NB4 (cell line): Measurements from ENCODE around the gene NTNG2.

Experiments
- DNase-seq: peaks from one replicate; pipeline ENCODE4 v3.0.0; 2010; ENCODE audit warnings: low read depth
- H3K4me3 ChIP-seq: one replicate; pipeline ENCODE4 v1.5.1; 2011; ENCODE audit warnings: mild to moderate bottlenecking, low read depth, low read length, moderate library complexity
- CTCF ChIP-seq: IDR thresholded peaks from one replicate; pipeline ENCODE4 v1.5.1; 2012; ENCODE audit warnings: low read depth, low read length
- MAX ChIP-seq: IDR thresholded peaks from 2 replicates; pipeline ENCODE4 v1.6.1; 2011; ENCODE audit warnings: low read depth, low read length
- MYC ChIP-seq: IDR thresholded peaks from 2 replicates; pipeline ENCODE4 v1.6.1; 2011; ENCODE audit warnings: low read depth, low read length
- POLR2A ChIP-seq: IDR thresholded peaks from 2 replicates; pipeline ENCODE4 v1.6.1; 2011; ENCODE audit warnings: mild to moderate bottlenecking; ENCODE audit not compliant: insufficient read length; ENCODE audit errors: extremely low read depth

Gene NTNG2

DNA sequence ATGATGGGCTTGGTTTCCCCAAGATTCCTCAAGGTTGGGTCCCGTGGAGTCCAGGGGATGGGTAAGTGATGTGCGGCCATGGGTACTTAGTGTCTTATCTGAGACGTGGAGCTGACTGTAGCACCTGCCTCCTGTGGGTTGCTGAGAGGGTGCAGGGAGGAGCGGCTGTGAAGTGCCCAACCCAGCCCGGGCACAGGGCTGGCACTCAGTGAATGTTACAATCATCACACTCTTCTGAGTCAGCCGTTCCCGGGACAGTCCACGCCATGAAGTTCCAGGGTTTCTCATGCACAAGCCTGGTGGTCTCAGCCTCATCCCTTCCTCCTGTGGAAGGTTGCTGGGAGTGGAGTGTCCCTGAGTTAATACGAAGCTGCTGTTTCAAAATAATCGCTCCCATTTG, 29.1 kb downstream of the NTNG2 start:
- DNase-seq, result no peak
- TF ChIP-seq MAX (no peak), POLR2A (no peak), MYC (no peak), CTCF (no peak)
- no peak overlapping the region for H3K4me3 ChIP-seq

- TF ChIP-seq MYC, result no peak
- no peak overlapping the region for H3K4me3 ChIP-seq
- DNase-seq, result no peak
These were observed 30.9 kb downstream of the NTNG2 start for GRCh38 chr9:132192728-132193127.

DNA sequence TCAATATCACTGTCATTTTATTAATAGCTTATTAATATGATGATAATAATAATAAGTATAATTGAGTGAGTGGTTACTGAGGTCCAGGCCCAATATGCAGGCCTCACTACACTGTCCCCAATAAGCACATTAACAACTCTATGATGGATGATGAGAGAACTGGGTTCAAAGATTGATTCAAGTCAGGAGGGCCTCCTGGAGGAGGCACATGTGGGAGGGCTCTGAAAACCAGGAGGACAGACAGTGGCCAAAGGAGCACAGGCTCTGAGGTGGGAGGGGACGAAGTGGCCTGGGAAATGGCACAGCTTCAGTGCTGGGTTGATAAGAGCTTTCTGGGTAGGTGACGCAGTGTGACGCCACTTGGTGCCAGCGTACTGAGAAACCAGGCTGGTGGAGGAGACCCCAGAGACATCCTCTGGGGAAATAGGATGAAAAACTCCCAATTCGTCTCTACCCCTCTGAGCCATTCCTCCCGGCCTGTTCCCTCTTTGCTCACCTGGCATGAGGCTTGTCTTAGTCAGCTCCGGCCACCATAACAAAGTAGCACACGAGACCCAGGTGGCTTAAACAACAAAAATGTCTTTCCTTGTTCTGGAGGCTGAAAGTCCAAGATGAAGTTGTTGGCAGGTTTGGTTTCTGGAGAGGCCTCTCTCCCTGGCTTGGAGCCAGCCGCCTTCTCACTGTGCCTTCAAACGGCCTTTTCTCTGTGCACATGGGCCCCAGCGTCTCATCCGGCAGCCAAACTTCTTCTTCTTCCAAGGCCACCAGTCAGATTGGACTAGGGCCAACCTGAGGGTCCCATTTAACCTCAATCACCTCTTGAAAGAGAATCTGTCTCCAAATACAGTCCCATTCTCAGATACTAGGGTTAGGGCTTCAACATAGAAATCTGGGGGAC, 31.6 kb downstream of the NTNG2 start:
- TF ChIP-seq CTCF (no peak), MYC (no peak), POLR2A (no peak), MAX (no peak)
- no peak for DNase-seq

GRCh38 chr9:132194508-132194907, 32.6 kb downstream of the NTNG2 start:
- DNase-seq, result no peak
- H3K4me3 ChIP-seq, result no peak overlapping the region
- no peak for TF ChIP-seq MYC
- TF ChIP-seq MAX, result no peak
- TF ChIP-seq POLR2A, result no peak
- TF ChIP-seq CTCF, result no peak

More for the DNA sequence above, 31.6 kb downstream of the NTNG2 start:
- H3K4me3 ChIP-seq, result no peak overlapping the region

- no peak for DNase-seq
- H3K4me3 ChIP-seq, result no peak overlapping the region
- TF ChIP-seq MYC (no peak), MAX (no peak)
These were observed 35.5 kb downstream of the NTNG2 start for GRCh38 chr9:132197315-132197714.

DNA sequence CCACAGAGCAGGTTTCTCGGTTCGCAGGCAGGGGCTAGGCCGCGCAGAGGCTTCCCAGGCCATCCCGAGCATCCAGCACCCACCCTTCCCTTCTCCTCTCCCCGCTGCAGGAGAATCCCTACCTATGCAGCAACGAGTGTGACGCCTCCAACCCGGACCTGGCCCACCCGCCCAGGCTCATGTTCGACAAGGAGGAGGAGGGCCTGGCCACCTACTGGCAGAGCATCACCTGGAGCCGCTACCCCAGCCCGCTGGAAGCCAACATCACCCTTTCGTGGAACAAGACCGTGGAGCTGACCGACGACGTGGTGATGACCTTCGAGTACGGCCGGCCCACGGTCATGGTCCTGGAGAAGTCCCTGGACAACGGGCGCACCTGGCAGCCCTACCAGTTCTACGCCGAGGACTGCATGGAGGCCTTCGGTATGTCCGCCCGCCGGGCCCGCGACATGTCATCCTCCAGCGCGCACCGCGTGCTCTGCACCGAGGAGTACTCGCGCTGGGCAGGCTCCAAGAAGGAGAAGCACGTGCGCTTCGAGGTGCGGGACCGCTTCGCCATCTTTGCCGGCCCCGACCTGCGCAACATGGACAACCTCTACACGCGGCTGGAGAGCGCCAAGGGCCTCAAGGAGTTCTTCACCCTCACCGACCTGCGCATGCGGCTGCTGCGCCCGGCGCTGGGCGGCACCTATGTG, 36.1 kb downstream of the NTNG2 start:
- H3K4me3 ChIP-seq, result no peak overlapping the region
- no peak for DNase-seq
- TF ChIP-seq MAX (no peak), POLR2A (no peak), CTCF (no peak), MYC (no peak)
